Measurements from ENCODE around the gene PTPDC1. TPM values are rescaled to one million over a fixed set of nuclear protein-coding genes. Genes with fewer than 3 reads are reported as not detected.
A peak's percentile ranks its signal among the peaks of the same experiment; 100 is the strongest.

Gene PTPDC1
- total and polyA plus RNA-seq, 2 of the 8 experiments (the other 6 are each of a cell fraction or from before 2014, with no cell fraction given): 4.1 to 7.3 TPM

DNA sequence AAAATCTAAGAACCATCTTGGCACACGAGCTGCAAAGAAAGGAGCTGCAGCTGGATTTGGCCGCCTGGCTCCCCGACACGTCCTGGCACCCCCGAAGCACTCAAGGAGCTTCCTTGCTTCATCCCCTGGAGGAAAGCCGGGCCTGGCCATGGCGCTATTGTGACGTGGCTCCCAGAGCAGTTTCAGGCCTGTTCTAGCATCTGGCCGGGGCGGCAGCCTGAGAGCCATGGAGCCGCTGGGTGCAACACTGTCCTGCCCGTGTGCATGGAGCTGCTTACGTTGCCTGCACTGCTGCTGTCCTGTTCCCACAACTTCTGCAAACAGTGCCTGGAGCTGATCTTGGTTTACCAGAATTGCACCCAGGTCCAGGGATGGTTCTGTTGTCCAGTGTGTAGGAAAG, 63.5 kb downstream of the PTPDC1 start:
- Histone ChIP-seq H3K36me3 (ENCODE audit: control insufficient read depth in 2 of 4, insufficient read depth in 4 of 4, low read length in 3 of 4) (no peaks in the 10 kb centered on the region), H2BK5ac (ENCODE audit: low read depth, low read length) (0 out of 2 replicates have a peak overlapping the region, but pooled peaks have one; percentile 66), H4K5ac (ENCODE audit: insufficient read length, low read depth, low read length) (no peak overlapping the region), H3K14ac (ENCODE audit: insufficient read length) (no peak overlapping the region), H3K4me3 (ENCODE audit: extremely low read depth in 1 of 4, insufficient read depth in 2 of 4, low read depth in 3 of 4, low read length in 4 of 4) (no peak overlapping the region), H3K27me3 (replicated peaks in 1 of 4; ENCODE audit: control insufficient read depth in 3 of 4, extremely low read depth in 1 of 4, insufficient read depth in 3 of 4, low read length in 3 of 4) (no peaks in the 10 kb centered on the region; a peak in 1 of 7 replicates), H4K20me1 (replicated peaks in 1 of 2; ENCODE audit: control insufficient read depth in 1 of 2, insufficient read depth in 2 of 2, low read length in 2 of 2) (no peaks in the 10 kb centered on the region), H3K56ac (replicated peaks; ENCODE audit: insufficient read length, low read depth, low read length) (no peak overlapping the region), H2AK5ac (ENCODE audit: low read depth, low read length) (peak overlapping the region; percentile 44; the same call in 1 of the 2 replicates), H2AFZ (ENCODE audit: low read length) (no peak overlapping the region), H2BK20ac (ENCODE audit: low read length) (no peak overlapping the region; the same call in 1 of the 2 replicates), H2BK15ac (ENCODE audit: low read length) (no peak overlapping the region), H3K79me1 (ENCODE audit: low read depth, low read length) (no peaks in the 10 kb centered on the region), H3K4me1 (replicated peaks in 1 of 4; ENCODE audit: control insufficient read depth in 3 of 4, insufficient read depth in 4 of 4, low read length in 3 of 4) (peaks cover 10 to 17% (median 13%) of the 10 kb centered on the region in 4 experiments), H4K91ac (replicated peaks; ENCODE audit: insufficient read length, low read length) (no peak overlapping the region), H2BK120ac (replicated peaks; ENCODE audit: low read depth, low read length) (no peak overlapping the region), H2BK12ac (ENCODE audit: low read depth, low read length) (no peak overlapping the region), H4K8ac (ENCODE audit: extremely low read depth, insufficient read depth, low read length) (no peak overlapping the region), H3K23ac (ENCODE audit: insufficient read length) (no peak overlapping the region), H3K23me2 (ENCODE audit: low read depth, low read length) (0 out of 2 replicates have a peak, but pooled peaks cover 2% of the 10 kb centered on the region), H3K4ac (replicated peaks; ENCODE audit: insufficient read length, low read depth, low read length) (no peak overlapping the region), H3K9me3 (ENCODE audit: insufficient read depth in 2 of 2, low read depth in 1 of 2, low read length in 1 of 2) (no peaks in the 10 kb centered on the region), H3K18ac (ENCODE audit: extremely low read depth, low read length) (no peak overlapping the region), H3K27ac (ENCODE audit: low read depth, low read length) (no peak overlapping the region), H3K9ac (replicated peaks in 1 of 4; ENCODE audit: extremely low read depth in 1 of 4, low read depth in 3 of 4, low read length in 3 of 4) (no peak overlapping the region), H3K4me2 (ENCODE audit: insufficient read depth in 1 of 2, low read depth in 2 of 2, low read length in 2 of 2) (no peak overlapping the region), H3K79me2 (ENCODE audit: control insufficient read depth in 1 of 2, insufficient read depth in 2 of 2, low read length in 2 of 2) (no peaks in the 10 kb centered on the region)
- no peak for FAIRE-seq
- POLR2A ChIA-PET (ENCODE audit: partially characterized antibody): interaction anchor here (1.6 to 6.9 kb wide), 3 partner anchors 9 to 18 kb away, joined by 3 to 38 read pairs (median 5); no protein-coding TSS in a partner anchor
- DNase-seq (ENCODE audit: low read depth in 1 of 2, low spot score in 2 of 2): no peak
- 94% methylated on average over 13 of the region's 13 CpGs; no CpG with 5 or more reads in 1 of the 2 experiments for WGBS, 2 experiments (ENCODE audit: extremely low coverage in 1 of 2, insufficient coverage in 1 of 2, insufficient read length in 1 of 2, insufficient replicate concordance in 2 of 2, low coverage in 1 of 2, low lambda C conversion rate in 2 of 2, missing lambda C conversion rate in 1 of 2)
- CTCF ChIA-PET (ENCODE audit: partially characterized antibody): interaction anchor here (2.6 to 2.7 kb wide), 2 partner anchors 65 to 133 kb away, joined by 10 read pairs; no protein-coding TSS in a partner anchor
- TF ChIP-seq NRF1 (IDR thresholded peaks at IDR 0.05; ENCODE audit: low read depth, low read length) (no peak), RBBP5 (IDR thresholded peaks at IDR 0.05; ENCODE audit: borderline replicate concordance, low read depth, low read length) (no peak), HDAC2 (IDR thresholded peaks at IDR 0.05; ENCODE audit: borderline replicate concordance in 1 of 2, low read depth in 2 of 2, low read length in 2 of 2) (no peak), KDM1A (IDR thresholded peaks at IDR 0.05; ENCODE audit: borderline replicate concordance, low read length) (no peak), BRCA1 (IDR thresholded peaks at IDR 0.05; ENCODE audit: low read depth, low read length) (no peak), CHD1 (IDR thresholded peaks at IDR 0.05; ENCODE audit: low read depth, low read length) (no peak), SIN3A (conservative IDR thresholded peaks at IDR 0.05 in 1 of 2, IDR thresholded peaks at IDR 0.05 in 1 of 2; ENCODE audit: low read depth in 1 of 2, low read length in 2 of 2) (no peak), MAFK (IDR thresholded peaks at IDR 0.05; ENCODE audit: low read depth, low read length) (no peak)
- TF ChIP-seq, protein P1, sequence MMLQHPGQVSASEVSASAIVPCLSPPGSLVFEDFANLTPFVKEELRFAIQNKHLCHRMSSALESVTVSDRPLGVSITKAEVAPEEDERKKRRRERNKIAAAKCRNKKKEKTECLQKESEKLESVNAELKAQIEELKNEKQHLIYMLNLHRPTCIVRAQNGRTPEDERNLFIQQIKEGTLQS (IDR thresholded peaks at IDR 0.05; ENCODE audit: insufficient read depth, low read depth, low read length): no peak
